Stimulated activated CD8-positive, alpha-beta memory T cell treated with anti-CD3 and anti-CD28 coated beads, Interleukin-7, amount 100 ng/mL, for 4 hours (primary cell): ENCODE measurements around the gene TANK.
"Not testable (repeated sequence)": the region's sequence is repeated elsewhere in the genome, so short reads cannot be mapped to it uniquely, and the experiment has no call there.

Experiments used
- DNase-seq, 2 donors: peaks; one replicate each; pipeline ENCODE4 v3.0.0-alpha.2; 2020; ENCODE audit warnings: low read depth in 2 of 2

The TANK gene

GRCh38 chr2:161166538-161167409, 6.5 kb downstream of the TANK start:
- DNase-seq: peak; percentile 26 to 34

DNA sequence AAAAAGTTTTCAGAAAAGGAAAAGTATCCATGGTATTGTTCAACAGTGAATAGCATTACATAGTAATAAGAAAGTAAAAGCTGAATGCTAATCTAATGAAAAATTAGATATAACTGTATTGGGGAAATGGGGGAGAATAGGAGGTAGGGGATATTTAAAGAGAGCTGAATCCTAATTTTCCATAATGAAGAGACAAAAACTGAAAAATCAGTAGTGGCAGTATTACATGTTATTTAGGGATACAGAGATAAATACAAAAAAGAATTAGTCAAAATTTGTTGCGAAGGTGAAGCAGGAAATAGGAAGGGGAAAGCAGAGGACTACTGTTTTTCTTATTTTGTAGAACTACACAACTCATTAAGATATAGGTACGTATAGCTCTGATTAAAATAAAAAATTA, 9.1 kb downstream of the TANK start:
- no peak for DNase-seq

- DNase-seq: no peak
Observed at GRCh38 chr2:161170377-161170776, 10.1 kb downstream of the TANK start.

- DNase-seq: no peak
Observed at GRCh38 chr2:161170958-161171932, 11.0 kb downstream of the TANK start.

- no peak for DNase-seq
Observed at GRCh38 chr2:161172901-161173540, 12.8 kb downstream of the TANK start.

GRCh38 chr2:161173541-161174194, 13.4 kb downstream of the TANK start:
- no peak for DNase-seq

DNA sequence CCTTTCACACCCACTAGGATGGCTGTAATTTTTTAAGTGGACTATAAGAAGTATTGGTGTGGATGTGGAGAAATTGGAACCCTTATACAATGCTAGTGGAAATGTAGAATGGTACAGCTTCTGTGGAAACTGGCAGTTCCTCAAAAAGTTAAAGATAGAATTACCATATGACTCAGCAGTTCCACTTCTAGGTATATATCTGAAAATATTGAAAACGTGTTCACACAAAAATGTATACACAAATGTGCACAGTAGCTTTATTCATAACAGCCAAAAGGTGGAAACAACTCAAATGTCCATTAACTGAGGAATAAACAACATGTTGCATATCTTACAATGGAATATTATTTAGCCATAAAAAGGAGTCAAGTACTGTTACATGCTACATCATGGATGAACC, 17.7 kb downstream of the TANK start:
- DNase-seq: no peak

DNA sequence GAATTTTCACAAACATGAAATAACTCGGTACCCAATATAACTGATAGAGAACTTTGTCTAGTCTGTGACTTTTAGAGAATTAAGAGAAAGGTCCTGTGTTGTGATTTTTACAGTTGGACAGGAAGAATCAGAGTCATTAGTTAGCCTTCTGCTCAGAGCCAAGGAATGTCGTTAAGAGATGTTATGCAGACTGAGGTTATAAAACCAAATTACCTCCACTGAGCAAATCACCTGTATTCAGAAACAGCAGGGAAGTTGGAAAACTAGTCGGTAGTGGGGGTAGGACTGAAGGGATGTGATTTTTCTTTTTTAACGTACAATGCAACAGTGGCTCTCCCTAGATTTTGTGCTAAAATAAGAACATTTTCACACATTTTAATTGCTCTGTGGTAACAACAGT, 18.5 kb downstream of the TANK start:
- no peak for DNase-seq

GRCh38 chr2:161190050-161190449, 29.8 kb downstream of the TANK start:
- no peak for DNase-seq

DNA sequence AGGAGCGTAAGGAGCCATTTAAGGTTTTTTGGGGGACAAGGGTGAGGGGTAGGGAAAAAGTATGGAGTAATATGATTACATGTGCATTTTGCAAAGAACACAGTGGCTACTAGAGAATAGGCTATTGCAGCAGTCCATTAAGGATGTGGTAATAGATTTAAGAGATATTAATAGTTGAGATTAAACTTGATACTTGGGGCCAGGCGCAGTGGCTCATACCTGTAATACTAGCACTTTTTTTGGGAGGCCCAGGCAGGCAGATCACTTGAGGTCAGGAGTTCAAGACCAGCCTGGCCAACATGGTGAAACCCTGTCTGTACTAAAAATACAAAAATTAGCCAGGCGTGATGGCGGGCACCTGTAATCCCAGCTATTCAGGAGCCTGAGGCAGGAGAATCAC, 35.4 kb downstream of the TANK start:
- not testable (repeated sequence) for DNase-seq

DNA sequence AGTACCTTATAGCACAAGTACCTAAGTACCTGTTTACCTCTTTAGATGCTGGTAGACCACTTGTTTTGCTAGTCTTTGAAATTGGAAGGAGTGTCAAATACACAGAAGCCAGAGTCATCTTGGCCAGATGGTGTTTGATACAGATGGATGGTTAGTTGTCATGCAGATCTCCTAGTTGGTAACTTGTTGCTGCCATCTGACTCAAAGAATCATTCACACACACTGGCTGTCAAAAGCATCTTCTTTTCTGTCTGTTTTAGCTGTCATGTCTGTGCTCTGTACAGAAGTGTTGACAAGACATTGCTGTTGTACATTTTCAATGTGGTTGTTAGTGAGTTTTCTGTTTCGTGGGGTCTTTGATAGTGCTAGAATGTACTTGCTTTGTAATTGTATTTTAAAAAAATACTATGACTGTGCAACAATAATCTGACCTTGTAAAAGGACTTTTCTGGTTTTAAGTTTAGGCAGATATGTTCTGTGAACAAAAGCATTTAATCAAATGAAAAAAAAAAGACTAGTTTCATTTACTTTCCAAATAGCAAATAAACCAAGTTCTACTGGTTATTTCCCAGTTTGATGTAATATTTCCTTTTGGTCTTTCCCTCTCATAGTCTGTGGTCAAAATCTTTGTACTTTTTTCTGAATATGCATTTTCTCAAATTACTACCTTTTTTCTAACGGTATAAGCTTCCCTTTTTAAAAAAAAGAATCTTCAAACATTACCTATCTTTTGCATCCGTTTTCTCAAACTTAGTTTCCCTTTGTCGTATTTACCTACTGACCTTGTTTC, 39.9 kb downstream of the TANK start:
- DNase-seq: no peak

GRCh38 chr2:161204846-161205245, 44.6 kb downstream of the TANK start:
- no peak for DNase-seq

- DNase-seq: no peak
Observed at GRCh38 chr2:161206471-161207032, 46.3 kb downstream of the TANK start.

GRCh38 chr2:161207941-161208340, 47.7 kb downstream of the TANK start:
- no peak for DNase-seq

- DNase-seq: no peak
Observed at GRCh38 chr2:161208527-161209139, 48.4 kb downstream of the TANK start.

- no peak for DNase-seq
Observed at GRCh38 chr2:161209902-161210301, 49.7 kb downstream of the TANK start.

GRCh38 chr2:161217597-161218185, 57.5 kb downstream of the TANK start:
- no peak for DNase-seq

DNA sequence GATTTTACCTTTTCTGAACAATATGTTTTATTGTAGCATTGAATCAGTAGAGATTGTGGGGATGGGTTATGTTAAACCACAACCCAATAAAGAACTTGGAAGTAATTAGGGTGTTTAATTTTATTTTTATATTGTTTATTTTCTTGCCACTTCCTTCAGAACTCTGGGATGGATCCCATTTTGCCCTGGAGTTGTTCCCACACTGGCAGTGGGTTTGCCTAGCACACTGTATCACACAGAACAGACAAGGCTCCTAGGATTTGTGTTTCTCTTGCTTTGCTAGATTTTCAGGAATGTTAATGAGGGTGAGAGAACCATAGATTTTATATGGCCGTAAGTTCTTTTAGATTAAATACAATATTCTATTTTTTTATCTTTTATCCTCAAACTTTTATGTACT, 59.0 kb downstream of the TANK start:
- DNase-seq: no peak

DNA sequence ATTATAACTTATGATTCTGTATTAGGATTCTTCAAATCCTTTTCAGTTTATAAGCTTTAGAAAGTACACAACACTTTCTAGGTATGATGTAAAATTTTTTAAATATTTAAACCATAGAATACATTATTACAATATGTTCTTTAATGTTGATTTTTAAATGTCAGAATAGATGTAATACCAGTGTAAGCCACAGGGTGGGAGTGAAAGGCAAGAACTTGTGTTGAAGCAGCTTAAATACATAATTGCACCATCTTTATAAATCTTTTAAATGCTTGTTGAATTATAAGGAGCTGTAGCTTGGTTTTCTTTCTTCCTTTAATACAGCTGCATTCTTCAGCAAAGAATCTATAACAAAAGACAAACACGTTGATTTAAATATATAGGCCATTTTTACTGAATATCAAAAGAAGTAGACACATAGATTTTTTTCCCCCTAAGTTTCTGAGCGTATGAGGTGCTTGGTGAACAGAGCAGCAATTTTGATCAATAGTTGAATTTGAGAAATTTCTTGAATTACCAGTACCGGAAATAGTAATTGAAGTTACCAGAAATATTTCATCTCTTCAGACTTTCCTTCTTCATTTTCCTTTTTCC, 63.0 kb downstream of the TANK start:
- no peak for DNase-seq
